ENCODE results near the gene OR52D1. TPM values are rescaled to one million over a fixed set of nuclear protein-coding genes. Genes with fewer than 3 reads are reported as not detected.

The OR52D1 gene
- total RNA-seq, 2 donors from 2014 or later: not detected

DNA sequence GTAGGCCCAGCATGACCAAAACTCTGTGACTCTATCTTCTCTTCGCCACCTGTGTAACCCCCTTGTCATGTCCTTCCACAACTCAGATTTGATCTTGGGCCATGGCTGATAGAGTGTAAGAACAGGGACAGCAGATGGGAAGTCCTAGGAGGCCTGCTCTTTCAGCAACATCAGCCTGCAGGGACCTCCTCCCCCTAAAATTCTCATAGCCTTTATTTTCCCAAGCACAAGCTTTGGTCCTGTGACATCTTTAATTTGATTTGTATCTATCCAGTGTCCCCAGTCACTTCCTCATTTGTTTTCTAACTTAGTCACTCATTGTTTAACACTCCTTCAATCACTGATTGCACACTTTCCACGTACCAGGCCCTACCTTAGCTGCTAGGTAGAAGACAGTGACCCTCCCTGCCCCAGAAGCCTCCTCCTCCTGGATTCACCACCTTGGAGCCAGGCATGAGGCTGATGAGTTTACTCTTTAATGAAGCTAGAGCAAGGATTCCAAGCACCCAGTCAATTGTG is 16.0 kb downstream of the OR52D1 start:
- H3K27me3 ChIP-seq (ENCODE audit: control insufficient read depth, insufficient read depth, low read length, poor library complexity, severe bottlenecking): no peaks in the 10 kb centered on the region
- no peak for DNase-seq
- WGBS, 2 experiments (ENCODE audit: insufficient coverage in 1 of 2, insufficient read length in 1 of 2): 90 to 100% methylated on average over 1 to 2 of the region's 2 CpGs
- Mint-ChIP-seq H3K4me3 (no peak overlapping the region), H3K4me1 (peaks cover 9% of the 10 kb centered on the region), H3K9me3 (no peaks in the 10 kb centered on the region), H3K36me3 (ENCODE audit: low read depth) (no peaks in the 10 kb centered on the region), H3K27me3 (ENCODE audit: insufficient read depth) (no peaks in the 10 kb centered on the region), H3K27ac (no peak overlapping the region)
- H3K9me3 ChIP-seq (ENCODE audit: control insufficient read depth, low read length): no peaks in the 10 kb centered on the region
- no peaks in the 10 kb centered on the region for H3K36me3 ChIP-seq (ENCODE audit: control insufficient read depth, insufficient read depth, low read length)
- no peak overlapping the region for H3K27ac ChIP-seq (ENCODE audit: low read depth, low read length)
- no peak overlapping the region for H3K4me3 ChIP-seq (ENCODE audit: low read length)
- H3K9ac ChIP-seq (ENCODE audit: extremely low read depth, low read length, poor library complexity, severe bottlenecking): no peak overlapping the region
- no peaks in the 10 kb centered on the region for H3K4me1 ChIP-seq (ENCODE audit: control insufficient read depth, insufficient read depth, low read length)
- TF ChIP-seq, protein P1, sequence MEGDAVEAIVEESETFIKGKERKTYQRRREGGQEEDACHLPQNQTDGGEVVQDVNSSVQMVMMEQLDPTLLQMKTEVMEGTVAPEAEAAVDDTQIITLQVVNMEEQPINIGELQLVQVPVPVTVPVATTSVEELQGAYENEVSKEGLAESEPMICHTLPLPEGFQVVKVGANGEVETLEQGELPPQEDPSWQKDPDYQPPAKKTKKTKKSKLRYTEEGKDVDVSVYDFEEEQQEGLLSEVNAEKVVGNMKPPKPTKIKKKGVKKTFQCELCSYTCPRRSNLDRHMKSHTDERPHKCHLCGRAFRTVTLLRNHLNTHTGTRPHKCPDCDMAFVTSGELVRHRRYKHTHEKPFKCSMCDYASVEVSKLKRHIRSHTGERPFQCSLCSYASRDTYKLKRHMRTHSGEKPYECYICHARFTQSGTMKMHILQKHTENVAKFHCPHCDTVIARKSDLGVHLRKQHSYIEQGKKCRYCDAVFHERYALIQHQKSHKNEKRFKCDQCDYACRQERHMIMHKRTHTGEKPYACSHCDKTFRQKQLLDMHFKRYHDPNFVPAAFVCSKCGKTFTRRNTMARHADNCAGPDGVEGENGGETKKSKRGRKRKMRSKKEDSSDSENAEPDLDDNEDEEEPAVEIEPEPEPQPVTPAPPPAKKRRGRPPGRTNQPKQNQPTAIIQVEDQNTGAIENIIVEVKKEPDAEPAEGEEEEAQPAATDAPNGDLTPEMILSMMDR (conservative IDR thresholded peaks at IDR 0.05): no peak

DNA sequence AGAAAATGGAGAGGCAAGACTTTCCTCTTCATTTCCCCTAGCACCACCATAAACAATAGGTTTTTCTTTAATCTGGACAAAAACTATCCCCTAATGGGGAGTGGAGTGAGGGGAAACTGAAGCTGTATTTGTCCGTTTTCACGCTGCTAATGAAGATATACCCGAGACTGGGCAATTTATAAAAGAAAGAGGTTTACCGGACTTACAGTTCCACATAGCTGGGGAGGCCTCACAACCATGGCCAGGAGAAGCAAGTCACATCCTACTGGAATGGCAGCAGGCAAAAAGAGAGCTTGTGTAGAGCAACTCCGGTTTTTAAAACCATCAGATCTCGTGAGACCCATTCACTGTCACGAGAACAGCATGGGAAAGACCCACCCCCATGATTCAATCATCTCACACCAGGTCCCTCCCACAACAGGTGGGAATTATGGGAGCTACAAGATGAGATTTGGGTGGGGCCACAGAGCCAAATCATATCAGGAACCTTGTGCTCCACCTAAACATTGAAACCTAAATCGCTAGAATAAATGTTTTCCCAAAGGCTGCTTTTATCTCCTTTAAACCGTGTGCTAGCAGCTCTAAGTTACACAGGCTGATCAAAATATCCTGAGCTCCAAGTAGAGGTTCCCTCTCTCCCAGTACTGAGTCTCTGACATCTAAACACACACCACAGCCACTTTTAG is 17.0 kb downstream of the OR52D1 start:
- H3K36me3 ChIP-seq (ENCODE audit: control insufficient read depth, insufficient read depth, low read length): no peaks in the 10 kb centered on the region
- no peak for DNase-seq
- Mint-ChIP-seq H3K9me3 (no peaks in the 10 kb centered on the region), H3K36me3 (ENCODE audit: low read depth) (no peaks in the 10 kb centered on the region), H3K4me3 (no peak overlapping the region), H3K27me3 (ENCODE audit: insufficient read depth) (no peaks in the 10 kb centered on the region), H3K27ac (no peak overlapping the region), H3K4me1 (peaks cover 2% of the 10 kb centered on the region)
- WGBS, 2 experiments (ENCODE audit: insufficient coverage in 1 of 2, insufficient read length in 1 of 2): 89 to 92% methylated on average over 7 to 9 of the region's 9 CpGs
- no peaks in the 10 kb centered on the region for H3K4me1 ChIP-seq (ENCODE audit: control insufficient read depth, insufficient read depth, low read length)
- TF ChIP-seq, protein P1 (conservative IDR thresholded peaks at IDR 0.05): no peak
- no peak overlapping the region for H3K27ac ChIP-seq (ENCODE audit: low read depth, low read length)
- no peaks in the 10 kb centered on the region for H3K9me3 ChIP-seq (ENCODE audit: control insufficient read depth, low read length)
- H3K27me3 ChIP-seq (ENCODE audit: control insufficient read depth, insufficient read depth, low read length, poor library complexity, severe bottlenecking): no peaks in the 10 kb centered on the region
- no peak overlapping the region for H3K4me3 ChIP-seq (ENCODE audit: low read length)
- H3K9ac ChIP-seq (ENCODE audit: extremely low read depth, low read length, poor library complexity, severe bottlenecking): no peak overlapping the region

DNA sequence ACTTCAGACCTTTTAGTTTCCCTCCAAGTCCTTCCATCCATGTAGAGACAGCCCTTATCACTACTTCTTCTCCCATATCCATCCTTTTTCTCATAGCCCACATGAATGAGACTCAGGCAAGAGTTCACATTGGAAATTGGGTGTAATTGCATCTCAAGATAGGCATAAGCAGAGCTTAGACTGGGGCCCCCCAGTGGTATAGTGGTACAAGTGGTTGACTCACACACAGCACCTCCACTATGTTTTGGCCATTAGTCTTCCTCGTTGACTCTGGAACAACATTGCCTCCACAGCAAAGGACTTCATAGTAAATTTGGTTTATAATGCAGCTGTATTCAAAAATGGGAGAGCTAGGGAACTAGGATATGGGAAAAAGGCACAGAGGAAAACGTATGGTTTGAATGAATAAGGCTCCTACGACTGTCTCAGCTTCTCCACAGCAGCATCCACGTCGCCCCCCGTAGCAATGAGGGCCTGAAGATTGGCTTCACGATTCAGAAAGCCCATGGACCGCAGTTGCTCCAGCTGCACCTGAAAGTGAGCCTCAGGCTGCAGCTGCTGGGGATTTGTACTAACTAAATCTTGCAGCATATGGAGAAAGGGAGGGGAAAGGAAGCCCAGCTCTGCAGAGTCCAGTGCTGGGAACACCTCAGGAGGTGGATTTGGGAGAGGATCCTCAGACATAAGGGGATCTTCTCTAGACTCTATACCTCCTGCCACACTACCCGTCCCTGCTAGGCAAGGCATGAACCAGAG is 18.9 kb downstream of the OR52D1 start:
- TF ChIP-seq, protein P1 (conservative IDR thresholded peaks at IDR 0.05): peak; percentile 49
- WGBS, 2 experiments (ENCODE audit: insufficient coverage in 1 of 2, insufficient read length in 1 of 2): 91 to 95% methylated on average over 7 to 9 of the region's 9 CpGs
- H3K9me3 Mint-ChIP-seq: no peaks in the 10 kb centered on the region

More for the DNA sequence above, 18.9 kb downstream of the OR52D1 start:
- no peaks in the 10 kb centered on the region for H3K27me3 ChIP-seq (ENCODE audit: control insufficient read depth, insufficient read depth, low read length, poor library complexity, severe bottlenecking)
- no peak overlapping the region for H3K4me3 ChIP-seq (ENCODE audit: low read length)
- no peak overlapping the region for H3K9ac ChIP-seq (ENCODE audit: extremely low read depth, low read length, poor library complexity, severe bottlenecking)
- no peak for DNase-seq
- H3K27ac Mint-ChIP-seq: no peak overlapping the region
- no peaks in the 10 kb centered on the region for H3K27me3 Mint-ChIP-seq (ENCODE audit: insufficient read depth)
- no peaks in the 10 kb centered on the region for H3K9me3 ChIP-seq (ENCODE audit: control insufficient read depth, low read length)
- no peaks in the 10 kb centered on the region for H3K4me1 Mint-ChIP-seq
- H3K36me3 ChIP-seq (ENCODE audit: control insufficient read depth, insufficient read depth, low read length): no peaks in the 10 kb centered on the region
- no peak overlapping the region for H3K27ac ChIP-seq (ENCODE audit: low read depth, low read length)
- no peaks in the 10 kb centered on the region for H3K4me1 ChIP-seq (ENCODE audit: control insufficient read depth, insufficient read depth, low read length)
- H3K36me3 Mint-ChIP-seq (ENCODE audit: low read depth): no peaks in the 10 kb centered on the region
- H3K4me3 Mint-ChIP-seq: no peak overlapping the region
